Neuronal stem cell (in vitro differentiated cells): ENCODE measurements around the gene SAP30L.

ENCODE experiments used
- DNase-seq: peaks from one replicate; pipeline ENCODE4 v3.0.0-alpha.2; 2013; ENCODE audit warnings: low spot score
- H2AFZ ChIP-seq: one replicate; pipeline ENCODE4 v1.6.1; 2013; ENCODE audit warnings: mild to moderate bottlenecking, low read length, inconsistent platforms
- H2AK5ac ChIP-seq: 2 replicates; pipeline ENCODE4 v1.6.1; 2013; ENCODE audit warnings: low read depth, mild to moderate bottlenecking, inconsistent platforms, low read length, moderate library complexity, mixed read lengths
- H2BK120ac ChIP-seq: 2 replicates; pipeline ENCODE4 v1.6.1; 2013; ENCODE audit warnings: low read depth, mild to moderate bottlenecking, inconsistent platforms, low read length, moderate library complexity, mixed read lengths
- H2BK12ac ChIP-seq: one replicate; pipeline ENCODE4 v1.6.1; 2013; ENCODE audit warnings: low read length, inconsistent platforms
- H2BK15ac ChIP-seq: 2 replicates; pipeline ENCODE4 v1.6.1; 2013; ENCODE audit warnings: mild to moderate bottlenecking, low read length, inconsistent platforms, mixed read lengths
- H2BK5ac ChIP-seq: one replicate; pipeline ENCODE4 v1.6.1; 2013; ENCODE audit warnings: inconsistent platforms, mild to moderate bottlenecking, low read length, moderate library complexity
- H3K14ac ChIP-seq: one replicate; pipeline ENCODE4 v1.6.1; 2013; ENCODE audit warnings: low read length, inconsistent platforms
- H3K18ac ChIP-seq: 2 replicates; pipeline ENCODE4 v1.6.1; 2013; ENCODE audit warnings: low read length, inconsistent platforms
- H3K23ac ChIP-seq: 2 replicates; pipeline ENCODE4 v1.6.1; 2013; ENCODE audit warnings: low read depth, mild to moderate bottlenecking, mixed read lengths, low read length, inconsistent platforms; ENCODE audit not compliant: poor library complexity
- H3K27ac ChIP-seq: replicated peaks from 3 replicates; pipeline ENCODE4 v1.5.1; 2013; ENCODE audit warnings: low read length, inconsistent platforms
- H3K27me3 ChIP-seq, 3 experiments: 2 replicates each; pipeline ENCODE4 v1.6.1; 2013; ENCODE audit warnings: low read length in 3 of 3, mild to moderate bottlenecking in 2 of 3, inconsistent platforms in 1 of 3, low read depth in 1 of 3, mixed read lengths in 1 of 3, moderate library complexity in 1 of 3; ENCODE audit not compliant: control insufficient read depth in 3 of 3, insufficient read depth in 3 of 3
- H3K36me3 ChIP-seq, 2 donors: replicated peaks in 1 of 2; 2 replicates each; pipeline ENCODE4 v1.6.1; 2013; ENCODE audit warnings: low read length in 2 of 2; ENCODE audit not compliant: control insufficient read depth in 2 of 2, insufficient read depth in 2 of 2
- H3K4ac ChIP-seq: 2 replicates; pipeline ENCODE4 v1.6.1; 2013; ENCODE audit warnings: inconsistent platforms, mild to moderate bottlenecking, low read length, moderate library complexity
- H3K4me1 ChIP-seq, 2 donors: 1 replicate in 1 of 2; 2 replicates in 1 of 2; pipeline ENCODE4 v1.6.1; 2013; ENCODE audit warnings: low read length in 2 of 2, low read depth in 1 of 2; ENCODE audit not compliant: control insufficient read depth in 2 of 2, insufficient read depth in 1 of 2
- H3K4me2 ChIP-seq: one replicate; pipeline ENCODE4 v1.6.1; 2013; ENCODE audit warnings: mild to moderate bottlenecking, low read length, inconsistent platforms; ENCODE audit not compliant: insufficient read depth, poor library complexity, severe bottlenecking
- H3K4me3 ChIP-seq, 2 donors: 2 replicates each; pipeline ENCODE4 v1.5.1; 2013; ENCODE audit warnings: low read length in 2 of 2, mild to moderate bottlenecking in 2 of 2, inconsistent platforms in 1 of 2, moderate library complexity in 1 of 2
- H3K79me1 ChIP-seq: one replicate; pipeline ENCODE4 v1.6.1; 2013; ENCODE audit warnings: low read depth, mild to moderate bottlenecking, inconsistent platforms, low read length, moderate library complexity
- H3K9ac ChIP-seq: one replicate; pipeline ENCODE4 v1.6.1; 2013; ENCODE audit warnings: mild to moderate bottlenecking, low read depth, low read length, inconsistent platforms; ENCODE audit not compliant: poor library complexity
- H3K9me3 ChIP-seq, 2 donors: replicated peaks in 1 of 2; 2 replicates each; pipeline versions ENCODE3 to v1.6.1; 2013; ENCODE audit warnings: low read length in 2 of 2, mild to moderate bottlenecking in 2 of 2, inconsistent platforms in 1 of 2, low read depth in 1 of 2, mixed read lengths in 1 of 2, moderate library complexity in 1 of 2; ENCODE audit not compliant: control insufficient read depth in 2 of 2, insufficient read depth in 1 of 2
- H4K8ac ChIP-seq: one replicate; pipeline ENCODE4 v1.6.1; 2013; ENCODE audit warnings: low read depth, mild to moderate bottlenecking, inconsistent platforms, low read length, moderate library complexity
- H4K91ac ChIP-seq: one replicate; pipeline ENCODE4 v1.6.1; 2013; ENCODE audit warnings: low read length, low read depth, mild to moderate bottlenecking, inconsistent platforms; ENCODE audit not compliant: poor library complexity
- WGBS, 2 donors: extraction: QIAGEN DNeasy Blood & Tissue Kit; methylation state at CpG; one replicate each; pipeline ENCODE4 v1.1.7; 2013; ENCODE audit warnings: missing lambda C conversion rate in 2 of 2, mixed read lengths in 1 of 2; ENCODE audit not compliant: insufficient read length in 2 of 2, insufficient replicate concordance in 1 of 2; ENCODE audit errors: extremely low coverage in 2 of 2; 5-methylcytosine and 5-hydroxymethylcytosine counted together

The SAP30L gene

GRCh38 chr5:154483654-154484392, 38.0 kb downstream of the SAP30L start:
- no peak overlapping the region for H3K4ac ChIP-seq

GRCh38 chr5:154484393-154485095, 38.7 kb downstream of the SAP30L start:
- no peak overlapping the region for H4K91ac ChIP-seq
- H3K4me2 ChIP-seq: no peak overlapping the region
- H2BK12ac ChIP-seq: no peak overlapping the region
- WGBS, 2 donors: no CpG with 5 or more reads among the region's 15 CpGs
- no peak overlapping the region for H3K18ac ChIP-seq
- H3K4me1 ChIP-seq: peaks cover 0 to 3% of the 10 kb centered on the region in 2 donors
- no peak overlapping the region for H2AFZ ChIP-seq
- DNase-seq: peak; percentile 40
- H3K27ac ChIP-seq: no peak overlapping the region
- H3K36me3 ChIP-seq: no peaks in the 10 kb centered on the region
- no peak overlapping the region for H4K8ac ChIP-seq
- no peak overlapping the region for H2BK15ac ChIP-seq
- no peak overlapping the region for H2AK5ac ChIP-seq
- H2BK5ac ChIP-seq: no peak overlapping the region
- H3K23ac ChIP-seq: no peak overlapping the region
- peaks cover 53 to 96% (median 83%) of the 10 kb centered on the region in 3 experiments for H3K27me3 ChIP-seq
- no peak overlapping the region for H3K4ac ChIP-seq
- H2BK120ac ChIP-seq: no peak overlapping the region
- H3K9ac ChIP-seq: no peak overlapping the region
- H3K9me3 ChIP-seq: no peaks in the 10 kb centered on the region
- no peak overlapping the region for H3K14ac ChIP-seq
- H3K79me1 ChIP-seq: no peaks in the 10 kb centered on the region
- H3K4me3 ChIP-seq: no peak overlapping the region

More at GRCh38 chr5:154483654-154484392, 38.0 kb downstream of the SAP30L start:
- no peak overlapping the region for H3K9ac ChIP-seq
- H3K9me3 ChIP-seq: no peaks in the 10 kb centered on the region
- no peak overlapping the region for H2BK5ac ChIP-seq
- H3K4me1 ChIP-seq: peaks cover 0 to 4% of the 10 kb centered on the region in 2 donors
- peak; percentile 33 for DNase-seq
- no peak overlapping the region for H3K4me3 ChIP-seq
- H2BK12ac ChIP-seq: no peak overlapping the region
- no peaks in the 10 kb centered on the region for H3K79me1 ChIP-seq
- H4K91ac ChIP-seq: no peak overlapping the region
- no peak overlapping the region for H3K23ac ChIP-seq
- no peak overlapping the region for H3K4me2 ChIP-seq
- no peak overlapping the region for H2BK15ac ChIP-seq
- H3K27ac ChIP-seq: no peak overlapping the region
- H3K14ac ChIP-seq: no peak overlapping the region
- peaks cover 60 to 96% (median 90%) of the 10 kb centered on the region in 3 experiments for H3K27me3 ChIP-seq
- no peak overlapping the region for H2AFZ ChIP-seq
- no CpG with 5 or more reads among the region's 34 CpGs for WGBS, 2 donors
- no peak overlapping the region for H4K8ac ChIP-seq
- H2AK5ac ChIP-seq: no peak overlapping the region
- no peak overlapping the region for H2BK120ac ChIP-seq
- H3K36me3 ChIP-seq: no peaks in the 10 kb centered on the region
- H3K18ac ChIP-seq: no peak overlapping the region

DNA sequence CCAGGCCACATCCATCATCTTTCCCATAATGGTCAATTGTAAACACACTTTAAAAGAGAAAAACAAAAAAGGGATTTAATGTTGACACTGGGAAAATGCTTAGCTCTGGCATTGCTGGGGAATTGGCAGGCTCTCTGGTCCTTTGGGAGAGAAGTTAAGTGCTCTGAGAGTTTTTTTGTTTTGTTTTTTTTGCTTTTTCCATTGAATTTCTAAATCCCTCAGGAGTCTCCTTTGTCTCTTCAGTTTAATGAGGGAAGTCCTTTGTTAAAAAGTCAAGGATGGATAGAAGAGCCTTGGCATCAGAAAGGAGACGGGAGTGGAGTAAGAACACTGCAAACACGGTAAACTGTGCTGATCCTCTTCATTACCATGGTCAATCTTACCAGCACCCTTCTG, 39.3 kb downstream of the SAP30L start:
- no CpG with 5 or more reads among the region's 2 CpGs for whole genome bisulfite sequencing, 2 donors
- DNase-seq: peak; percentile 30
- Histone ChIP-seq H3K79me1 (no peaks in the 10 kb centered on the region), H3K27ac (no peak overlapping the region), H3K4me3 (no peak overlapping the region), H2BK12ac (no peak overlapping the region), H3K9ac (no peak overlapping the region), H3K18ac (no peak overlapping the region), H2BK5ac (no peak overlapping the region), H2AK5ac (no peak overlapping the region), H3K36me3 (no peaks in the 10 kb centered on the region), H3K14ac (no peak overlapping the region), H4K91ac (no peak overlapping the region), H4K8ac (no peak overlapping the region), H3K9me3 (no peaks in the 10 kb centered on the region), H3K4ac (no peak overlapping the region), H3K4me2 (no peak overlapping the region), H2BK120ac (no peak overlapping the region), H3K4me1 (peaks cover 0 to 3% of the 10 kb centered on the region in 2 donors), H3K23ac (no peak overlapping the region), H2AFZ (no peak overlapping the region), H3K27me3 (peaks cover 47 to 95% (median 77%) of the 10 kb centered on the region in 3 experiments), H2BK15ac (no peak overlapping the region)

GRCh38 chr5:154485850-154486426, 40.1 kb downstream of the SAP30L start:
- no CpG with 5 or more reads among the region's 6 CpGs for WGBS, 2 donors
- Histone ChIP-seq H2BK12ac (no peak overlapping the region), H2BK5ac (no peak overlapping the region)

More at GRCh38 chr5:154485850-154486426, 40.1 kb downstream of the SAP30L start:
- Histone ChIP-seq H3K4ac (no peak overlapping the region), H3K14ac (no peak overlapping the region), H3K9me3 (no peaks in the 10 kb centered on the region), H2AFZ (no peak overlapping the region), H4K8ac (no peak overlapping the region), H3K27me3 (peaks cover 39 to 90% (median 69%) of the 10 kb centered on the region in 3 experiments), H3K9ac (no peak overlapping the region), H3K18ac (no peak overlapping the region), H3K79me1 (no peaks in the 10 kb centered on the region), H4K91ac (no peak overlapping the region), H3K36me3 (no peaks in the 10 kb centered on the region), H2BK120ac (no peak overlapping the region), H3K23ac (no peak overlapping the region), H3K27ac (no peak overlapping the region), H3K4me1 (peaks cover 0 to 1% of the 10 kb centered on the region in 2 donors), H3K4me3 (no peak overlapping the region), H2AK5ac (no peak overlapping the region), H2BK15ac (no peak overlapping the region), H3K4me2 (no peak overlapping the region)
- no peak for DNase-seq
